Measurements from ENCODE around the gene LRRC2.
"Not testable (repeated sequence)": the region's sequence is repeated elsewhere in the genome, so short reads cannot be mapped to it uniquely, and the experiment has no call there.

The LRRC2 gene

GRCh38 chr3:46580675-46581074, 14.6 kb upstream of the LRRC2 start:
- no peak for DNase-seq

GRCh38 chr3:46579756-46580286, 13.7 kb upstream of the LRRC2 start:
- DNase-seq, result no peak

- no peak for DNase-seq
Observed at GRCh38 chr3:46578973-46579755, 13.1 kb upstream of the LRRC2 start.

DNA sequence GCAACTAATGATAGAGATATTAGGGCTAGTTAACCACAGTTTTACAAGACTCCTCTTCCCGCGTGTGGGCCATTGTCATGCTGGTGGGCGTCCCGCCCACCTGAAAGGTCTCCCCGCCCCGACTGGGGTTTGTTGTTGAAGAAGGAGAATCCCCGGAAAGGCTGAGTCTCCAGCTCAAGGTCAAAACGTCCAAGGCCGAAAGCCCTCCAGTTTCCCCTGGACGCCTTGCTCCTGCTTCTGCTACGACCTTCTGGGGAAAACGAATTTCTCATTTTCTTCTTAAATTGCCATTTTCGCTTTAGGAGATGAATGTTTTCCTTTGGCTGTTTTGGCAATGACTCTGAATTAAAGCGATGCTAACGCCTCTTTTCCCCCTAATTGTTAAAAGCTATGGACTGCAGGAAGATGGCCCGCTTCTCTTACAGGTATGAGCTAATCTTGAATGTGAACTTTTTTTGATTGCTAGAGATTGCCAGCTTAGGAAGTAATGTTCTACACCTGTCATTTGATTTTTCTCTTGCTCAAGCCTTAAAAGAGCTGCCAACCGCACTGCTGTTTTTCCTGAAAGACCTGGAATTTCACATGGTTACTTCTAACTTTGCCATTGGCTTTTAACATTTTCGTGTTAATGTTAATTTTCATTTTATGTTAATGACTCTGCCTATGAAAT, 11.6 kb upstream of the LRRC2 start:
- not testable (repeated sequence) for DNase-seq

DNA sequence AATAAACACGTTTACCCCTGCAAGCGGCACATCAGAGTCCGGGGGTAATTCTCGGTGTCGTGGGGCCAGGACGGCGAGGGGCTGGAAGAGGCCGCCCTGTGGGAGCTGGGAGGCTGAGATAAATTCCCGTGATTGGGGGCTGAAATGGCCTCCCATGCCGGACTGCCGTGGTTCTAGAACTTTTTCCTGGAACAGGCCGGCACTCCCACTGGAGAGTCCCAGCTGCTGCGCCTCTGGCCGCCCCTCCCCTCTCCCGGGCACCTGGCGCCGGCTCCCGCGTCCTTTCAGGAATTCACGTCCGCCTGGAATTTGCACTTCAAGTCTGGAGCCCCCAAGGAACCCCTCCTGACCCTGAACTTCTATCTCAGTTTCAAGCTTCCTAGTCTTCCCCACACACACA, 10.8 kb upstream of the LRRC2 start:
- DNase-seq, result no peak

- DNase-seq, result no peak
Observed at GRCh38 chr3:46576386-46576785, 10.3 kb upstream of the LRRC2 start.

DNA sequence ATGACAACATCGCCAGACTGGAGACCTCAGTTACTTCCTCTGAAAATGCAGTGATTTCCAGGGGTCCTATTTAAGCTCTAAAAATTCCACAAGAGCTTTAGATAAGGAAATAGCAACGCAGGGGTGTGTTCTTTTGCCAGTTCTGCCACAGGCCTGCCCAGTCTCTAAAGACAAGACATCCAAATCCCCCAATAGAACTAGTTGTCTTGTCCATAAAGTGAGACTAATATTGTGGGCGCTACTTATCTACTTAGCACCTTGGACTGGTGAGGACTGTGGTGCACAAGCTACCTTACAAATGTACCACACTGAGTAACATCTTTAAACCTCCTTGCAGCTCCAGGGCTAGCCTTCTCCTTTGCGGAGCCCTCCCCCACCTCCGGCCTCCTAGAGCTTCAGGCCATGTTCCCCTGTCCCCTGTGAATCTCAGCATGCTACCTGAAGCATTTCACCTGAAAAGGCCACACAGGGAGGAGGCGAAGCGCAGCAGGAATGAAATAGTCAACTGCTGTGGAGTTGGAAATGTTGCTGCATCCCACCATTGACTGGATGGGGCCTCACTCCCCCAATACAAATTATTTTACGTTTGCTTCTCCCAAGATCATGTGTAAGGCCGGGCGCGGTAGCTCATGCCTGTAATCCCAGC, 9.6 kb upstream of the LRRC2 start:
- no peak for DNase-seq

DNA sequence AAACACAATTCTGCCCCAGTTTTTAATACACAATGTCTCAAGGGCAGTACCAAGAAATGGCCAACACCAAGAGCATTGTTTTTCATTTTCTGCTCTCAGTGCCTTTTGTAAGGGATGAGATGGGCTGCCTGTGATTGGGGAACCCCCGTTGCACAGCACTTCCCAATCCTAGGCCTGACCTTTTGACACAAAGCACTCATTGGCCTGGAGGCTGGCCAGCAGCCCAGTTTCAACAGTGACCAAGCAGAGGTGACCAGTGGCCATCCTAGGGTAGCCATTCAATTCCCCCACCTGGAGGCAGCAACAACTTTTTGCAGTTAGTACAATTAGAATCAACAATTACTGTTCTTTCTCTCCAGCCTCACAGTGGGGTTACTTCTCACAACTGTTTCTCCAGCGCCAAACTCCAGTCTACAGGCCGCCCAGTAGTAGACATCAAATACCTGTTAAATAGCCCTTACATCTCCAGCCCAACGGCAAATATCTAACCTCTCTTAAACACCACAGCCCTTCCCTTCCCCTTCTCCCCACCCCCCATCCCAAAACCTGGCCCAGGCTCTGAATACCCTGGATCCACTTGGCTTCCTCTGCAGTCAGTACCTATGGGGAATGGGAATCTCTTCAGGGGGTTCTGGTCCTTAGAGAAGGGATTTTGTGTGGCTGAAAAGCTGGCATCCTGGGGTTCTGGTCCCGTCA, 8.9 kb upstream of the LRRC2 start:
- no peak for DNase-seq

- no peak for DNase-seq
Observed at GRCh38 chr3:46574243-46574646, 8.1 kb upstream of the LRRC2 start.

DNA sequence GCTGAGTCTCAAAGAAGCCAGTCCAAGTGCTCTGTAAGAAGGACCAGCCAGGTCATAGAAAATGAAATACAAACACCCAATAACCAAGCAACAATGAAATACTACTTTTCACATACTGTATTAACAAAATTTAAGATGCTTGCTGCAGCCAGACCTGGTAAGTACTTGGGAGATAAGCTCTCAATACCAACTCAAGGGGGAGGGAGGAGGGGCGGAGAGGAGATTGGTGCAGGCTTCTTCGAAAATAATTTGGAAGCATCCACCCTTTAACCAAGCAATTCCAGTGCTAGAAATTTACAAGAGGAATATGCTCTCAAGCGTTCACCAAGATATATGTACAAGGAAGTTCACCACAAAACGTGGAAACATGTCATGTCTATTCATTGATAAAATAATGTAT, 7.6 kb upstream of the LRRC2 start:
- no peak for DNase-seq

DNA sequence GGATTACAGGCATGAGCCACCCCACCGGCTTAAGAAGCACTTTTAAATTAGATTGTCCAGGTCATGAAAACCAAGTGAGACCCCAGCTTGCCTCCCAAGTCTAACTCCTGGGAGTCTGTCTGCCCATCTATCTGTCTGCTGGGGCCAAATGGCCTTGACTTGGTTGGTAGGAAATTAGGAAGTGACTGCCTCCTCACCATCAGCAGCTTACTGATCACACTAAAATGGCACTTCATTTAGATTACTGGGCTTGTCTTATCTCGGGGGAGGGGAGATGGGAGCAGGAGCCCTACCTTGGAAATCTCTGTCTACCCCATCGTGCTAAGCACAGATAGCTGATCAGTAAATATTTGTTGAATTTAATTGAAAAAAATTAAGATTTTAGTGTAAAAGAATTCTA, 5.6 kb upstream of the LRRC2 start:
- DNase-seq, result no peak

- no peak for DNase-seq
Observed at GRCh38 chr3:46565607-46566039, 479 bp downstream of the LRRC2 start.

GRCh38 chr3:46565077-46565476, 1.0 kb downstream of the LRRC2 start:
- no peak for DNase-seq

DNA sequence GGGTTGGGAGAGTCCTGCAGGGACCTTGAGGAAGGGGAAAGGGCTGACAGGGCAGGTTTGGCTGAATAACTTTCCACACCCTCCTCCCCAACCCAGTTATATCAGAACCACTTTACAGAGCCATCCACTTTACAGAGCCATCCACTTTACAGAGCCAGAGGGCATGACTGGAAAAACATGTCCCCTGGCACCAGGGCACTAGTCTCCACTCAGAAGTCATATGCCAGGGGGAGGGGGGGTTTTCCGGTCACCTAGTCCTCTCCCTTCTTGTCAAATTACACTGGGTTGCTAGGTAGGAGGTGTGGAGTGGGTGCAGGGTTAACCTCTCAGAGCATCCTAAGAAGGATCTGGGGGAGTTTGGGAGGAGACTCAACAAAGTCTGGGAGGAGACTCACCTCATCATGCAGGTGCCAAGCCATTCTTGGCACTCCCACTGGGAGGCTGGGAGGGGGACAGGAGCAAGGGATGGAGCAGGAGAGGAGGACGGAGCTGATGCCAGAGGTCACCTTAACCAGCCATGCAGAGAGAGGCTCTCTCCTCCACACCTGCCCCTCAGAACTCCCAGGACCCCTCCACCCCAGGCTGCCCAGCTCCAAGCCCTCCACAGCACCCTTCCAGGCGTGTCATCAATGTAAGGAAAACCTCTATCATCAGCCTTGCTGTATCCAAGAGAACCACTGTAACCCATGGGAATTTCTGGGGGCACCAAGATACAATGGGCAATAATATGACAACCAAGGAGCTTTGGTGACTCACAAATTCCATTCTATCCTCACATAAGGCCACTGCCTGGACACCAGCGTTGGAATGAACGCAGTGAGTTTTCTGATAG, 1.7 kb downstream of the LRRC2 start:
- DNase-seq, result no peak

DNA sequence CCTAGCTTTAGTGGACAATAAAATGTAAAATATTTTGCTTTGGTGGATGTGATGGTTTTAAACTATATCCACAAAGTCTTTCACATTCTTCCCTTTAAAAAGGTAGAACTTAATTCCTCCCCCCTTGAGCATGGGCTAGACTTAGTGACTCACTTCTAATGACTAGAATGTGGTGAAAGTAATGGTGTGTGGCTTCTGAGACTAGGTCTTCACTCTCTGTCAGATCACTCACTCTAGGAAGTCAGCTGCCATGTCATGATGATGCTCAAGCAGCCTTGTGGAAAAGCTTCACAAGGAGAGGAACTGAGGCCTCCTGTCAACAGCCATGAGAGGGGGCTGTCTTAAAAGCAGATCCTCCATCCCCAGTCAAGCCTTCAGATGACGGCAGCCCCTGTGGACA, 4.2 kb downstream of the LRRC2 start:
- no peak for DNase-seq

DNA sequence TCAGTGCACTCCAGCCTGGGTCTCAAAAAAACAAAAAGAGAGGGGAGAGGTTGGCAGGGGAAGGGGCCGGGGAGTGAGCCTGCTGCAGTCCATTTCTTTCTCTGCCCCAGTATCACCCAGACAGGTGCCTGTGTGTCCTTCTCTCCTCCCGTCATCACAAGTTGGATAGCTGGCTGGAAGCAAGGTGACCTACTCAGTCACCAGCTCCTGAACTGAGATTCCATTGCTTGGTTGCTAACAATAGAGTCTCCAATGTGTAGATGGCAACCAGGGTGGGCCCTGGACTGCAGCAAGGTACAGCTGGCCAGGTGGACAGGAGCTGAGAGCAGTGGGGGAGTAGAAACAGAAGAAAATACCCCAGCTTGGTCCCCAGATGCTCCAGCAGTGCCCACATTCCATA, 4.6 kb downstream of the LRRC2 start:
- DNase-seq, result no peak

- DNase-seq, result no peak
Observed at GRCh38 chr3:46559091-46559704, 6.9 kb downstream of the LRRC2 start.

DNA sequence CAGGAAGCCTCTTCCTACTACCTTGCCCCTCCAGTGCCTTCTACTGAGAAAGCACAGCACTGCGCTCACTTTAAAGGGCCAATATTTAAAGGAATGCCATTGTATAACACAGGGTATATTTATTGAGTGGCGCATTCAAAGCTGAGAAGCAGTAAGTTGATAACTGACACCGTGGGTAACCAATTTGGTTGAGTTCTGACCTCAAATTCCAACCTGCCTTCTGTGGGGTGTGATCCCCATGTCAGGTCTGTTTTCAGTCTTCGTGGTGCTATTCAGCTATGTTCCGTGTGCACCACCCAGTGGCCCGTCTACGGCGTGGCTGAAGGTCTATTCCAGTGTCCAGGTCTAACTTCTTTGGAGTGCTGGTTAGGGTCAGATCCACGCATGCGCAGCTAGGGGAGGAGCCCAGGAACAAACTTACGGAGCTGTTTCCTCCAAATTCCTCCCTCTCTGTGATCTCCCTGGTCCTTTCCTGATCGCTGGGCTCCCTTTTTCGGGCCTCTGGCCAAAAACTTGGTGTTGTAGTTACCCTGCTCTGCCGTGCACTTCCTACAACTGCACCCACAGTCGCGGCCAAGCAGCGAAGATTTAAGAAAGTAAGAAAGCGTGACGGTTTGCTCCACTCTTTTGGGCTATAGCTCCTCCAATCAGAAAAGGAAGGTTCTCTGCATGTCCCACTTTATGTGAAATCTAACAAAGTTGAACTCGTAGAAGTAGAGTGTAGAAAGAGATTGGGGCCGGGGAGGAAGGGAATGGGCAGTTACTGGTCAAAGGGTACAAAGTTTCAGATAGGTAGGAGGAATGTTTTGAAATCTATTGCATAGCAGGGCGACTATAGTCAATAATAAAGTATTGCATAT, 7.7 kb downstream of the LRRC2 start:
- DNase-seq, result no peak

GRCh38 chr3:46557814-46558183, 8.3 kb downstream of the LRRC2 start:
- DNase-seq, result no peak

- no peak for DNase-seq
Observed at GRCh38 chr3:46553154-46553553, 12.9 kb downstream of the LRRC2 start.

GRCh38 chr3:46552538-46552937, 13.6 kb downstream of the LRRC2 start:
- DNase-seq, result no peak
